SIG-M5 (cell line): ENCODE measurements around the gene ZSWIM2.
"Not testable (repeated sequence)": the region's sequence is repeated elsewhere in the genome, so short reads cannot be mapped to it uniquely, and the experiment has no call there.

Experiments used
- DNase-seq: peaks from one replicate; lab custom pipeline; 2025; lab: John Stamatoyannopoulos, UW

ZSWIM2 gene

GRCh38 chr2:186842373-186842772 lies 6.6 kb downstream of the ZSWIM2 start:
- no peak for DNase-seq

GRCh38 chr2:186841940-186842339 lies 7.0 kb downstream of the ZSWIM2 start:
- no peak for DNase-seq

- no peak for DNase-seq
Measured at GRCh38 chr2:186835628-186836027, 13.3 kb downstream of the ZSWIM2 start.

GRCh38 chr2:186827862-186828492 lies 21.0 kb downstream of the ZSWIM2 start:
- DNase-seq: no peak

GRCh38 chr2:186827411-186827810 lies 21.6 kb downstream of the ZSWIM2 start:
- DNase-seq: no peak

GRCh38 chr2:186822323-186822722 lies 26.6 kb downstream of the ZSWIM2 start:
- no peak for DNase-seq

GRCh38 chr2:186820303-186820702 lies 28.7 kb downstream of the ZSWIM2 start:
- no peak for DNase-seq

GRCh38 chr2:186811760-186812159 lies 37.2 kb downstream of the ZSWIM2 start:
- not testable (repeated sequence) for DNase-seq

GRCh38 chr2:186806591-186806990 lies 42.4 kb downstream of the ZSWIM2 start:
- no peak for DNase-seq

GRCh38 chr2:186798604-186799003 lies 50.4 kb downstream of the ZSWIM2 start:
- not testable (repeated sequence) for DNase-seq

GRCh38 chr2:186784930-186785329 lies 64.0 kb downstream of the ZSWIM2 start:
- DNase-seq: no peak

GRCh38 chr2:186783254-186783653 lies 65.7 kb downstream of the ZSWIM2 start:
- DNase-seq: no peak

GRCh38 chr2:186780701-186781316 lies 68.2 kb downstream of the ZSWIM2 start:
- no peak for DNase-seq
